GM23248 (cell line): ENCODE data around the gene PARD3B. TPM values are rescaled to one million over a fixed set of nuclear protein-coding genes. Genes with fewer than 3 reads are reported as not detected.

Source experiments
- DNase-seq: peaks from one replicate; pipeline ENCODE4 v3.0.0-alpha.2; 2015
- H2AFZ ChIP-seq: fragments of 200-600 bp; sonication (generic); 2 replicates; pipeline ENCODE4 v1.6.1; 2016; ENCODE audit warnings: antibody characterized with exemption
- H3F3A ChIP-seq: fragments of 200-600 bp; sonication (generic); 2 replicates; pipeline ENCODE4 v1.6.1; 2016; ENCODE audit warnings: mild to moderate bottlenecking, antibody characterized with exemption, mixed run types; ENCODE audit not compliant: insufficient read depth
- H3K27ac ChIP-seq: fragments of 200-600 bp; sonication (generic); 2 replicates; pipeline ENCODE4 v1.5.1; 2016; ENCODE audit warnings: mild to moderate bottlenecking
- H3K27me3 ChIP-seq: fragments of 200-600 bp; sonication (generic); replicated peaks from 2 replicates; pipeline ENCODE4 v1.6.1; 2016; ENCODE audit warnings: mild to moderate bottlenecking; ENCODE audit not compliant: insufficient read depth
- H3K36me3 ChIP-seq: fragments of 200-600 bp; sonication (generic); 2 replicates; pipeline ENCODE4 v1.6.1; 2016; ENCODE audit warnings: low read depth, mild to moderate bottlenecking
- H3K4me1 ChIP-seq: fragments of 200-600 bp; sonication (generic); 2 replicates; pipeline ENCODE4 v1.6.1; 2016; ENCODE audit warnings: mild to moderate bottlenecking; ENCODE audit not compliant: insufficient read depth
- H3K4me2 ChIP-seq: fragments of 200-600 bp; sonication (generic); one replicate; pipeline ENCODE4 v1.6.1; 2016; ENCODE audit warnings: mild to moderate bottlenecking; ENCODE audit not compliant: unreplicated experiment
- H3K4me3 ChIP-seq: fragments of 200-600 bp; sonication (generic); 2 replicates; pipeline ENCODE4 v1.5.1; 2016; ENCODE audit warnings: mild to moderate bottlenecking
- H3K79me2 ChIP-seq: fragments of 200-600 bp; sonication (generic); 2 replicates; pipeline ENCODE4 v1.6.1; 2016; ENCODE audit warnings: mild to moderate bottlenecking; ENCODE audit not compliant: insufficient read depth
- H3K9ac ChIP-seq: fragments of 200-600 bp; sonication (generic); 2 replicates; pipeline ENCODE4 v1.6.1; 2016; ENCODE audit warnings: mild to moderate bottlenecking
- H3K9me2 ChIP-seq: fragments of 200-600 bp; sonication (generic); 2 replicates; pipeline ENCODE4 v1.6.1; 2016; ENCODE audit warnings: mixed run types, mild to moderate bottlenecking, moderate library complexity; ENCODE audit not compliant: insufficient read depth
- H3K9me3 ChIP-seq: fragments of 200-600 bp; sonication (generic); one replicate; pipeline ENCODE4 v1.6.1; 2017; ENCODE audit warnings: low read depth
- H4K20me1 ChIP-seq: fragments of 200-600 bp; sonication (generic); 2 replicates; pipeline ENCODE4 v1.6.0; 2016; ENCODE audit not compliant: insufficient read depth
- EZH2 ChIP-seq: fragments of 200-600 bp; sonication (generic); IDR thresholded peaks from 2 replicates; pipeline ENCODE4 v1.6.1; 2018; ENCODE audit warnings: antibody characterized with exemption, mild to moderate bottlenecking; ENCODE audit not compliant: insufficient read depth, poor library complexity, severe bottlenecking
- EZH2phosphoT487 ChIP-seq: fragments of 200-600 bp; sonication (generic); IDR thresholded peaks from 2 replicates; pipeline ENCODE4 v1.6.1; 2018; ENCODE audit warnings: antibody characterized with exemption, moderate library complexity, mild to moderate bottlenecking, low read depth; ENCODE audit not compliant: insufficient read depth
- WGBS, 2 experiments: methylation state at CpG; one replicate each; pipeline ENCODE4 v1.1.6; 2015 to 2017; ENCODE audit warnings: low lambda C conversion rate in 2 of 2, low coverage in 1 of 2; ENCODE audit errors: missing lambda C conversion rate in 2 of 2; 5-methylcytosine and 5-hydroxymethylcytosine counted together
- in situ Hi-C: fragments of 300-500 bp; cut with MboI; formaldehyde crosslinking; loops from 2 replicates; pipeline ENCODE4 v1.15.0; 2020
- polyA plus RNA-seq: library from polyadenylated mRNA; unstranded; fragments of >200 nt; fragmentation: Nextera tagmentation; extraction: Ambion mirVana; gene quantifications from 2 replicates; pipeline ENCODE4 v1.2.1, GENCODE V29; 2016
- total RNA-seq: library from RNA; depleted of rRNA; stranded (reverse); fragments of >200 nt; shearing (Covaris generic); gene quantifications from 2 replicates; pipeline ENCODE4 v1.2.3, GENCODE V29; 2014

PARD3B gene
- total and polyA plus RNA-seq, 2 experiments from 2014 or later: 2.5 to 6.9 TPM

DNA sequence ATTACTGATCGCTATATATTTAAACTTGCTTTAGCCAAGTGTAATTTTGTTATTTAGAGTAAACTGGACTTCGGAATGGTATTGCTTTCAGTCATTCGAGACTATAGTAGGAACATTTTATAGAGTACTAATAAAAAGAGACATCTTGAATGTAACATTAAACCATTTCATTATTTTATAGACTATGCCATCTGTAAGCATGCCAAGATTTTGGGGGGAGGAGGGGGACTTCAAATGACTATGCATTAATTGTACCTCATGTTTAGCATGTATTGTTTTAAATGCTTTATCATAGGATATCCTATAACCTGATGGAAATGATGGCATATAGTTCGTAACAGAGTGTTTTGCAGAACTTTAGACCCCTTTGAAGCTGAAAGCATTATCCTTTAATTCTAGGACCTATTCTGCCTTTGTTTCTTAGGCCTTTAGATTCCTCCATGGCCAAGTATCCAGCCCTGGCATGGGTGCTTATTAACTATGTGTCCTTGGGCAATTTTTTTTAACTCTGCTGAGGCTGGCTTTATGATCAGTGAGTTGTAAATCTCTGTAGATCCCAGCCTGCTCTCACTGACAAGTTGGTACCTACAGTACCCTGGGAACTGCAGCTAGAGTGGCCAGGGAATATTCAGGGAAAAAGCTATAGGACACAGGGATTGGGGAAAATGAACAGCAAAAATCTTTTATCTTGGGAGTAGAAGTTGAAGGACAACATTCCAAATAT, 93.4 kb downstream of the PARD3B start:
- no peaks in the 10 kb centered on the region for H3K79me2 ChIP-seq
- in situ Hi-C loops: no loop called here
- no peaks in the 10 kb centered on the region for H3F3A ChIP-seq
- no peak overlapping the region for H2AFZ ChIP-seq
- H3K9ac ChIP-seq: no peak overlapping the region
- no peak overlapping the region for H3K4me3 ChIP-seq
- TF ChIP-seq EZH2phosphoT487: no peak
- TF ChIP-seq EZH2: no peak
- H4K20me1 ChIP-seq: no peaks in the 10 kb centered on the region
- no peak for DNase-seq
- H3K9me2 ChIP-seq: 0 out of 2 replicates have a peak, but pooled peaks cover 3% of the 10 kb centered on the region
- H3K4me1 ChIP-seq: no peaks in the 10 kb centered on the region; the same call in 1 of the 2 replicates
- H3K27me3 ChIP-seq: no peaks in the 10 kb centered on the region
- H3K27ac ChIP-seq: no peak overlapping the region
- no peaks in the 10 kb centered on the region for H3K36me3 ChIP-seq
- H3K9me3 ChIP-seq: no peaks in the 10 kb centered on the region
- WGBS, 2 experiments: 94 to 98% methylated on average over 4 of the region's 4 CpGs
- no peak overlapping the region for H3K4me2 ChIP-seq

DNA sequence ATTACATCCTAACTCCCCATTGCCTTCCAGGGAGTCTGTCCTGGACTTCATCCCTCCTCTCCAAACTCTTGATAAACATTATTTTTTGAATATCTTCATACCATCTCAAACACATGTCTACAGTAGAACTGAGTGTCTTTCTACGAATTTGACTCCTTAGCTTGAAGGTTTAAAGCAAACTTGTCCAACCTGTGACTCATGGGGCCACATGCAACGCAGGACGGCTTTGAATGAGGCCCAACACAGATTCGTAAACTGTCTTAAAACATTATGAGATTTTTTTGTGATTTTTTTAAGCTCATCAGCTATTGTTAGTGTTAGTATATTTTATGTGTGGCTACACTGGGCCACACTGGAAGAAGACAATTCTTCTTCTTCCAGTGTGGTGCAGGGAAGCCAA, 98.1 kb downstream of the PARD3B start:
- in situ Hi-C loops: no loop called here
- no peaks in the 10 kb centered on the region for H4K20me1 ChIP-seq
- no peaks in the 10 kb centered on the region for H3K9me2 ChIP-seq
- H3K4me2 ChIP-seq: no peak overlapping the region
- peaks cover 14% of the 10 kb centered on the region for H3K4me1 ChIP-seq
- no peaks in the 10 kb centered on the region for H3K9me3 ChIP-seq
- H3K27ac ChIP-seq: peak overlapping the region; percentile 3; the same call in 1 of the 2 replicates
- H2AFZ ChIP-seq: no peak overlapping the region
- H3K79me2 ChIP-seq: 0 out of 2 replicates have a peak, but pooled peaks cover 6% of the 10 kb centered on the region
- TF ChIP-seq EZH2phosphoT487: no peak
- no peak for TF ChIP-seq EZH2
- WGBS, 2 experiments: 17 to 20% methylated on average over 4 of the region's 4 CpGs
- peak; percentile 78 for DNase-seq
- no peak overlapping the region for H3K4me3 ChIP-seq
- no peaks in the 10 kb centered on the region for H3K27me3 ChIP-seq
- no peaks in the 10 kb centered on the region for H3K36me3 ChIP-seq
- 0 out of 2 replicates have a peak, but pooled peaks cover 10% of the 10 kb centered on the region for H3F3A ChIP-seq
- H3K9ac ChIP-seq: no peak overlapping the region

DNA sequence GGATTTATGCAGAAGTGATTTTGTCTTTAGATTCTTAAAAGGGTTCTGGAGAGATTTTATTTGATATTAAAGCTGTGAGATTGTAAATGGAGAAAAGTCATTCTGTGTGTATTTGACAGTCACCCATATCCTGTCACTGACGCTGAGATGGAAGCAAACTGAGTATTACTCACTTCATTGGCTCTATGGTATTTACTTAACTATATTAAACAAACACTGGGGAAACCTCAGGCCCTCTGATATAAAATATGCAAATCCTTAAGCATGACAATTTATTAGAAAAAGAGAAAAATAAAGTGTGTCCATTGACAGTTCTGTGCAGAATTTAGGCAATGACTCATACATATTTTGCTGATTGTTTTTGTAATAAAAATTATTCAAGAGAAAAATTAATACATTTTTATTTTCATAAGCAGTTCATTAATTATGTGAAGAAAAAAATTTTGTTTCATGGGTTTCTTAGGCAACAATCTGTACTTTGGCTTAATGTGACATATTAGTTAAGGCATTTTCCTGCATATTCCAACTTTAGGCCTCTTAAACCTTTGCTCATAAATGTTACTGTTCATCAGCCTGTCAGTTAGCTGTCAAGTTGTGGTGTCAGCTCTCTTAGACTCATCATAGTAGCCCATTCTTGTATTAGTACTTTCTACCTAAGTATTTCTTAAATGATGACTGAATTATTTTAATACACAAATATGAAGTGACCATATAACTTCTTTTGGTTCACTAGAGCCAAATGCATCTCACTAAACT, 99.9 kb downstream of the PARD3B start:
- in situ Hi-C loops: no loop called here
- no peak overlapping the region for H2AFZ ChIP-seq
- H3K4me3 ChIP-seq: no peak overlapping the region
- H3K79me2 ChIP-seq: 0 out of 2 replicates have a peak, but pooled peaks cover 6% of the 10 kb centered on the region
- no peak for TF ChIP-seq EZH2phosphoT487
- TF ChIP-seq EZH2: no peak
- H3K4me2 ChIP-seq: peak overlapping the region; percentile 24
- no peaks in the 10 kb centered on the region for H3K27me3 ChIP-seq
- H4K20me1 ChIP-seq: no peaks in the 10 kb centered on the region
- H3F3A ChIP-seq: 0 out of 2 replicates have a peak, but pooled peaks cover 10% of the 10 kb centered on the region
- H3K27ac ChIP-seq: peak overlapping the region; percentile 9
- H3K9me3 ChIP-seq: no peaks in the 10 kb centered on the region
- WGBS, 2 experiments: 0 to 5% methylated on average over 1 of the region's 1 CpG
- H3K9ac ChIP-seq: no peak overlapping the region
- H3K36me3 ChIP-seq: no peaks in the 10 kb centered on the region
- H3K9me2 ChIP-seq: no peaks in the 10 kb centered on the region
- H3K4me1 ChIP-seq: peaks cover 14% of the 10 kb centered on the region
- DNase-seq: peak; percentile 57

DNA sequence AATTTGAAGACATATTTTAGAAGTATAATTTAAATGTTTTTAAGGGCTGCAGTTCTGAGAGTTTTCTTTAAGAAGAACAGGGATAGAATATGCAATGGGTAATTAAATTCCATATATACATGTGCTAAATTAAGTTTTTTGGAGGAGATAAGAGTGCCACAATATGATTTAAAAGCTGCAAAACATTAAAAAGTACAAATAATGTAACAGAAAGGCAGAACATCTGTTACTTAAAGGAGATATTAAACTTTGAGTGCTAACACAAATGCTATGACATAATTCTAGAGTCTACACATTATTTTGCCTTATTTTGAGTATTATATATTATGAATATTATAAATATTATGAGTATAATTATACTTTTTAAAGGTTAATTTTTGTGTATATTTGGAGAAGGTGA, 102.4 kb downstream of the PARD3B start:
- Histone ChIP-seq H3K27ac (no peak overlapping the region), H4K20me1 (no peaks in the 10 kb centered on the region), H3K9ac (no peak overlapping the region), H3F3A (0 out of 2 replicates have a peak, but pooled peaks cover 10% of the 10 kb centered on the region), H3K9me2 (no peaks in the 10 kb centered on the region), H3K36me3 (no peaks in the 10 kb centered on the region), H3K4me3 (no peak overlapping the region), H3K9me3 (no peaks in the 10 kb centered on the region), H2AFZ (no peak overlapping the region), H3K79me2 (0 out of 2 replicates have a peak, but pooled peaks cover 6% of the 10 kb centered on the region), H3K4me2 (no peak overlapping the region), H3K4me1 (peaks cover 14% of the 10 kb centered on the region), H3K27me3 (no peaks in the 10 kb centered on the region)
- TF ChIP-seq EZH2: no peak
- TF ChIP-seq EZH2phosphoT487: no peak
- in situ Hi-C loops: no loop called here
- DNase-seq: no peak
